ENCODE measurements around the gene GPSM1.

GPSM1 gene

DNA sequence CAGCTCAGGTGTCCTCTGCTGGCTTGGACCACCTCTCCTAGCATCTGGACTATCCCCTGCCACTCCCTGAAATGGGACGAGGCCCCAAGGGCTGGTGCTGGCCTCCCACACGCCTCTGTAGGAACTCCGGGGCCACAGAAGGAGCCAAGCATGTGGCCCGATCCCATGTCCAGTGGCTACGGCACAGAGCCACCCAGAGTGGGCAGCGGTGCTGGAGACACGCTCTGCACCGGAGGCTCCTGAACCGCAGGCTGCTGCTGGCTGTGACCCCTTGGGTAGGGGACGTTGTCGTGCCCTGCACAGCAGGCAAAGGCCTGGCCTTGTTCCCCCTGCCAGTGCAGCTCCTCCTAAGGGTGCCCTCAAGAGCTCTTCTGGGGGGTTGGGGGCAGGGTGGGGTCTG, 52.6 kb downstream of the GPSM1 start:
- no peak for DNase-seq

DNA sequence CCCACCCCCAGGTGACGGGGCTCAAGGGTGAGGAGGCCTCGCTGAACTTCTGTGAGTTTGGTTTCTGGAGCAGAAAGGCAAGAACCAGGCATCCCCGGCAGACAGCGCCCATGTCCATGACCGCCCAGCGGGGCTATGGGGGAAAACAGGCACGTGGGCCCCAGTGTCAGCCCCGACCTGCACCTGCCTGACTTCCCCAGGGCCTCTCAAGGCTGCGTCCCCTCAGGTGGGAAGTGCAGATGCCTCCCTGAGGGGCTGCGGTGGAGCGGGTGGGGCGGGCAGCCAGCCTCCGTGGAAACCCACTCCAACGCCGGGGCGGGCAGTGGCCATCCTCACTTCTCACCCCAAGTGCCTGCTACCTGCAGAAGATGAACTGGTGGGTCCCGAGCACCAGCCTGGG, 53.0 kb downstream of the GPSM1 start:
- DNase-seq, result no peak

DNA sequence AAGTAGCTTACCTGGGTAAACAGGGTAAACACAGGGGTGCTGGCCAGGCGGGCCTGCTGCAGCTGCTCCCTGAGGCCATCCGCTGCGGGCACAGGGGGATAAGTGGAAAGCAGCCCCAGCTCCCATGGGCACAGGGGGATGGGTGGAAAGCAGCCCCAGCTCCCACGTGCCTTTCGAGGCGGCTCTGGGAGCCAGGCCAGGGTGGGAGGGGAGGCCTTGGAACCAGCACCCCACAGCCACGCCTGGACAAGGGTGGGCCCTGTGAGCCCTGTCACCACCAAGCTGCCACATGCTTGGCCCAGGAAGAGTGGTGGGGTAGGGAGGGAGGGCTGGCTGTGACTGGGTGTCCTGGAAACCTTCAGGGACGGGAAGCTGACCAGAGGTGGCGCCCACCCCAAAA, 54.0 kb downstream of the GPSM1 start:
- DNase-seq, result no peak

DNA sequence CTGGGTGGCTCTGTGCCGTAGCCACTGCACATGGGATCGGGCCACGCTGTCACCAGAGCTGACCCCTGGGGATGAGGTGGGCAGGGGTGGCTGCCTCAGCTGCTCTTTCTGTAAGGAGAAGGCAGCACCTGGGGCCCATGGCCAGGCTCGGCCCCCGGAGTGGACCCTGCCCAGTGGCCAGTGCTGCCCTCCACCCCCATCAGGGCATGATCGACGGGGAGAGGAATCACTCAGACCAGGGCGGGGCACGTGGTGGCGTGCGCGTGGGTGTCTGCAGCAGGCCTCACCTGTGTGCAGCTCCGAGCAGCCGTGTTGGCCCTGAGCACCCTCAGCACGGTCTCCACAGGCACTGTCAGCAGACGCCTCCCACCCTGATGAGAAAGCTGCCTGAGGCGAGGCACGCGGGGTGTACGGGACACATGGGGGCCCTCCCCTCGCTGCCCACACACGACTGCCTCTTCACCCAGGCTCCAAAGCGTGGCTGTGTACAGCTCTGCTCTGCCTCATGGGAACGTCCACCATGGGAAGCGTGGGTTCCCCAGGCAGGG, 54.7 kb downstream of the GPSM1 start:
- DNase-seq, result no peak

DNA sequence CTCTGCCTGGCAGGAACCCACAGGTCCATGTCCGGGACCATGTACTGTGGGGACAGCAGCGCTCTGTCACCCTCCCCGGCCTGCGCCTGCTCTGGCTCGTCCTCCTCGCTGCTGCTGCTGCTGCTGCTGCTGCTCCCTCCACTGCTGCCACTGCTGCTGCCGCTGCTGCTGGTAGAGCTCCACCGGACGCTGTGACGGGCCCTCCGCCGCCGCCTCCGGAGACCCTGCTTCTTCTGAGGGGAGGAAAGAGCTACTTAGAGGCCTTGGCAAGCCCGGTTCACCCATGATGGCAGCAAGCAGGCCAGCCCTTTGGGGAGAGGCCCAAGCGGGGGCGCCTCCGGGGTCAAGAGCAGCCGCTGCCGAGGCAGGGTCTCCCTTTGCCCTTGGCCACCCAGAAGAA, 56.1 kb downstream of the GPSM1 start:
- no peak for DNase-seq

DNA sequence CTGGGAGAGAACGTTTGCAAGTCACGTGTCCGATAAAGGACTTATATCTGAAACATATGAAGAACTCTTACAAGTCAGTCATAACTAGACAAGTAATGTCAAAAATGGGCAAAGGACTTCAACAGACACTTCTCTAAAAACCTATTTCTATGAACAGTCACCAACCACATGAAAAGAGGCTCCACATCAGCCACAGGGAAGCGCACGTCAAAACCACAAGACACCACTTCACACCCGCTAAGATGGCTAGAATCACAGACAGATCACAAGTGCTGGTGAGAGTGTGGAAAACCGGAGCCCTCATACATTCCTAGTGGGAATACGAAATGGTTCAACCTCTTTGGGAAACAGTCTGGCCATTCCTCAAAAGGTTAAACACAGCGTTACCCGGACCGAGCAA, 57.7 kb downstream of the GPSM1 start:
- no peak for DNase-seq

DNA sequence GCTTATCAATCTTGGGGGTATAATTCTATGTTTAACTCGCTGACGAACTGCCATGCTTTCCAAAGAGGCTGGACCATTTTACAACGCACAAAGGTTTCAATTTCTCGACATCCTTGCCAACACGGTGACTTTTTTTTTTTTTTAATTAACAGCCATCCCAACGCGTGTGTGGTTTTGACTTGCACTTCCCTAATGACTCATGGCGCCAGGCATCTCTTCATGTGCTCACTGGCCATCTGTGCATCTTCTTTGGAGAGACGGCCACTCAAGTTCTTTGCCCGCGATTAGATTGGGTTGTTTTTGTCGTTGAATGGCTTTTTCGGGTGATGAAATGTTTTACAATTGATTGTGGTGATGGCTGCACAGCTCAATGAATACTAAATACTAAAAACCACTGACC, 58.7 kb downstream of the GPSM1 start:
- DNase-seq, result no peak

DNA sequence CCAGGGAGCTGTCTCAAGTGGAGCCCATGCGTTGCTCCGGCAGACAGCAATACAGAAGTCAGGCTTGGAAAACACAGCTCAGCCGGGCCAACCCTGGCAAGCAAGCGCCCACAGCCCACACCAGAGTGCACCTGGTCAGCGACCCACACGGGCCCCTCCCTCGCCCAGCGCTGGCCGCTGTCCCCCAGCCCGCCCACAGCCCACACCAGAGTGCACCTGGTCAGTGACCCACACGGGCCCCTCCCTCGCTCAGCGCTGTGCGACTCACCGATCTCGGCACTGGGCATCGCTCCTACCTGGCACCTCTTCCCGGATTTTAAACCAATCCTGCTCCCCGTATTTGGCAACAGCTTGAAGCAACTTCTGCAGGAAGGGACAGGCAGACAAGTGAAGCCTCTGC, 59.9 kb downstream of the GPSM1 start:
- DNase-seq, result no peak

DNA sequence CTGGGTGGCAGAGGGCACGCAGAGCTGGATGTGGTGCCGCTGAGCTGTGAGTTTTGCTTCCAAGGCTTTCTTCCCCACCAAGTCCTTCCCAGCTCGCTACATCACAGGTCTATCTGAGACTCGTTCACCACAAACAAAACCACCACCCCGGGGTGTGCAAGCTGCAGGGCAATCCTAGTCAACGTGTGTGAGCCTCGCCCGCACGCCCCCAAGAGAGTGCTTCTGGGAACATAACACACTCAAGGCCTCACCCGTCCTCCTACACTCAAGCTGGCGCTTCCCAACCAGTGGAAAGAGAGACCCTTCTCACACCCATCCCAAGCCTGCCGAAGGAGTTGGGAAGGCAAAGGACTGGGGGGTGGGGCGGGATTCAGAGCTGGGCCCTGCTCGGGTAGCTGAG, 62.1 kb downstream of the GPSM1 start:
- no peak for DNase-seq

DNA sequence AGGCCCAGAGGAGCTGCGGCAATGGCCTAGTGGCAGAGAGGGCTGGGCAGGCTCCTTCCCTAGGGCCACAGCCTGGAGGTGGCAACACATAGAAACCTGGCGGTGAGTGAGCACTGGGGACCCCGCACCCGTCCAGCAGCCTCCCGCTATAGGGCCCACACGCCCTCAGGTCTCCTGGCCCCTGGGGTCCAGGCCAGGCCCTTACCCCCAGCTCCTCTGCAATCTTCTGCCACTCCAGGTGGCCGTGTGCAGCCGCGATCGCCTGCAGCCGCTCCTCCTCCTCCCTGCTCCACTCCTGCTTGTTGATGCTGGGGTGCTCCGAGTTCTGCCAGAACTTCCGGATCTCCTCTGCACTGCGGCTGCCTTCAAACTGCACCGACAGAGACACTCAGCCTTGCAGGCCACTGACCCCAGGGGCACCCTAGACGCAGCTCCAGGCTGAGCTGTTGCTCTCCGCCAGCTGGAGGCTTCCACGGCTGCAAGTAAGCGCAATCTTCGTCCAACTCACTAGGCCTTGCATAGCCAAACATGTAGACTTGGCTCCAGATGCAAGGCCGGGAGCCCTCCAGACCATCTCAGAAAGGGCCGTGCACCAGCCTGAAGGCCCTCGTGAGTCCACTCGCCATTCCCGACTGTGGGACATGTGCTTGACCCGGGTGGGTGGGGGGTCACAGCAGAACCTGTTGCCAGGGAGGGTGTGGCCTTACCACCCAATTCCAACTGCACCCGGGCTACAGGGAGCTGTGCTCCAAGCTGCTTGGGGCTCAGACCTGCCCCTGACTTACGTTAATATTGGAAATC, 64.6 kb downstream of the GPSM1 start:
- DNase-seq, result no peak

DNA sequence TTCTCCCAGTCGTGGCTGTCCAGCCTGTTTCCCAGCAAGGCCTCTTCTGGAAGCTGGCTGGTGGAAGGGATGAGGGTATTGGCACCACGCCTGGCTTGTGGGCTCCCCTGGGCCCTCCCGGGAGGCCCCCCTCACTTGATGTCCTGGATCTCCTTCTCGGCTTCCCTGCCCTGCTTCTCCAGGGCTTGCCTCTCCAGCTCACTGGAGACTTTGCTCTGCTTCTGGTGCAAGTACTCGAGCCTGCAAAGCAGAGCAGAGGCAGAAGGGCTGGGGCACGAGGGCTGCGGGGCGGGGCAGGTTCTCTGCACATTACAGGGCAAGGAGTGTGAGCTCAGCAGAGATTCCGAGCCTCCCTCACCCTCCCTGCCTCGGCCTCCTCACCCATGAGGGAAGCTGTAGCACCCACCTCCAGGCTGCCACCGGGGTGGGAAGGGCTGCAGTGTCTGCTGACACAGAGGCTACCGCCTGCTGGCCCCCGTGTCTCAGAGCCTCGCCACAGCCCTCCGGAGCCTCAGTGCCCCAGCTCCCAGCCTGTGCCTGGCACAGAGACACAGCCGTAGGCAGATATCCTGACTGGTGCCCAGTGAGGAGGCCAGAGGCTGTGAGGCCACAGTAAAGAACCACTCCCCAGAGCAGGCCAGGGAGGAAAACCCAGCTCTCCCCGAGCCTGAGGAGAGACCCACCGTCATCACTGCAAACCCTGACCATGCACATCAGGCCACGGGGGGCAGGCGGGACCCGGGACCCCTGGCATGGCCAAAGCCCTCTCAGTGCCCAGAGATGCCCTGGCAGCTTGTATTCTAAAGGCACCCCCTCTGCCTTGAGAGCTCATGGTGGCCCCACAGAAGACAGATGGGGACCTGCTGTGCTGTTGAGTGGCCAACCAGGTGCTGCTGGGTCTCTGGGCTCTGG, 65.5 kb downstream of the GPSM1 start:
- DNase-seq, result no peak

DNA sequence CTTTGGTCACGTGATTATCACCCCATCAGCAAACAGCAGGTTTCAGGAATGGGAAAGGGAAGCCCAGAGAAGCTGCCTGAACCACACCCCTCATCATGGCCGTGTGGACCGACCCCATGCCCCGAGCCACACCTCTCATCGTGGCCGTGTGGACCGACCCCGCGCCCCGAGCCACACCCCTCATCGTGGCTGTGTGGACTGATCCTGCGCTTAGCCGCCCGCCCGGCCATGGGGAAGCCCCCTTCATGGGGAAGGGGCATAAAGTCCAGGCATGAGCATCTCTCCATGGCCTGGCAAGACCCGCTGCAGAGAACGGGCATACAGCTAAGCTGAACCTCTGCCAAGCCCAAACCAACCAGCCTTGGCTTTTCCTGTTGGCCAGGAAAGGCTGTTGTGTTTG, 66.2 kb downstream of the GPSM1 start:
- DNase-seq, result no peak

DNA sequence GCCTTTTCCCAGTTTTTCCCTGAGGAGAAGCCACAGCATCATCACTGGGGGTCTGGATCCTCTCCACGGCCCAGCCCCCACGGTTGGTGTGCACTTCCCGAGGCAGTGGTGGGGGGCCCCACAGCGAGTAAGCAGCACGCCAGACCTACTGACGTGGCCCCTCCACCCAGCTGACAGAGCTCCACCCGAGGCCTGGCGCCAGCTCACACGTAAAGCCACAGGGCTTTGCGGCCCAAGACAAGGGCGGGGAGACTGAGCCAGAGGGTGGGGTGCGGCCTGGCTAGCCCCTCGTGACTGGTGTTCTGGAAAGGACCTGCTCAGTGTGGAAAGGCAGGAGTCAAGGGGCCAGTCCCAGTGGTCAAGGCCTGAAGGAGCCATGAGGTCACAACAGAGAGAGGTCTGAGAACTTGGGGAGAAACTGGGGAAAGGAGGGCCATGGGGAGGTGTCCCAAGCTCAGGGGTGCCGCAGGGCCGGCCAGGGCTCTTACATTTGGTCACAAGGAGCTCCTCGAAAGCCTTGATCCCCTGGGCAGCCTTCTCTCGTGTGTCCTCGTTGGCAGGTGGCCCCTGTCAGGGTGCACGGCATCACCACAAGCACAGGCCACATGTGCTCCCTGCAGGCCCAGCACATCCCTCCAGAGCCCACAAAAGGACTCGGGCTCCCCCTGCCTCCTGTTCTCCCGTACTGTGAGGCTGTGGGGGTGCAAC, 67.1 kb downstream of the GPSM1 start:
- no peak for DNase-seq

DNA sequence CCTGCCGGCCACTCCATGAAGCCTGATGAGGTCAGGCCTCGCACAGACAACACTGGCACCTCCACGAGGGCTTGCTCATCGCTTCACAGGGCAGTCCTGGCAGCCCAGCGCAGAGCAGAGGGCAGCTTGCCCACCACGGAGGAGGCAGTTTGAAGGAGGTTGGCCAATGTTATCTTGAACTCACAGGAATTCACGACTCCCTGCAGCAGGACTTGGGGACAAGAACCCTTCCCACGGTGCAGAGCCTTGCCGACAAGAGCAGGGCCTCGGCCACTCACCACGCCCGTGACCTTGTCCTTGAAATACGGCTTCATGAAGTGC, 67.6 kb downstream of the GPSM1 start:
- DNase-seq, result no peak

DNA sequence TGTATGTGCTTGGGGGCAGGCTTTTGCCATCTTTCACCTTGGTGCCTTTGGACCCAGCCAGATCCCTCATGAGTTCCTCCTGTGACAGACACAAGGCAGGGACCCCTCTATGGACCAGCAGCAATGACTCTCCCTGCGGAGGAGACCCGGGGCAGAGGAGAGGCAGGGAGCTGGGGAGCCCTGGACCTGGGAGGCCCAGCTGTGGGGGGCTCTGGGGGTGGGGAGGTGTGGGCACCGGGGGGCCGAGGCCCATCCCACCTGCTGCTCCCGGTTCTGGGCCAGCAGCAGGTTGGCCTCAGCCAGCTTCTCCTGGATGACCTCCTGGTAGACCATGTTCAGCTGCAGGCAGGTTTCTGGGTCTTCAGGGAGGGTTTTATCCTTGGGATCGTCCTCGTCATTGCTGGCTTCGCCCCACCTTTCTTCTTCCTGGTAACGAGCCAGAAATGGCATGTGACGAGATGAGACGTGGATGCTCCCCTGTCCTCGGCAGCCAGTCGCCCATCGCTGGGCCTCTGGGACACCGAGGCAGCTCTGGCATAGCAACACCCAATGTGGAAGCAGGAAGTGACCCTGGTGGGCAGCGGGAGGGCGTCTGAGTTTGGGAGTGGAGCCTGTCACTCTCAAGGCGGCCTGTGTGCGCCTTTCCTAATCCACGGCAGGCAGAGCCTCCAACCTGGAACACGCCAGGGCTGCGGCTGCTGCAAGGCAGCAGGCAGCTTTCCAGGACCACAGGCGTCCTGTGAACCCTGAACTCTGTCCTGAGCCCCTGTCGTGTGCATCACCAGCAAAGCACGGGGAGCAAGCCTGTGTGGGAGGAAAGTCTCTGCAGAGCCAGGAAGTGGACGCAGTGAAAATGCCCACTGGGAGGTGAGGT, 68.2 kb downstream of the GPSM1 start:
- no peak for DNase-seq

DNA sequence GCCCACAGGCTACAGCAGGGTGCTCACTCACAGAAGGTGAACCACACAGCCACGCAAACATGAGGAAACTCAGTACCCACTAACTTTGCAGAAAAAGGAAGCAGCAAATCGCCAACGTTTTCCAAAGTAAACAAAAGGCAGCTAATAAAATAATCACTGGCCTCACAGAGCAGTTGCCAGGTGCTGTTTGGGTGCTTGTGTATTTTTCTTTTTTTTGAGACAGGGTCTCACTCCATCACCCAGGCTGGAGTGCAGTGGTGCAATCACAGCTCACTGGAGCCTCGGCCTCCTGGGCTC, 68.8 kb downstream of the GPSM1 start:
- DNase-seq, result no peak

DNA sequence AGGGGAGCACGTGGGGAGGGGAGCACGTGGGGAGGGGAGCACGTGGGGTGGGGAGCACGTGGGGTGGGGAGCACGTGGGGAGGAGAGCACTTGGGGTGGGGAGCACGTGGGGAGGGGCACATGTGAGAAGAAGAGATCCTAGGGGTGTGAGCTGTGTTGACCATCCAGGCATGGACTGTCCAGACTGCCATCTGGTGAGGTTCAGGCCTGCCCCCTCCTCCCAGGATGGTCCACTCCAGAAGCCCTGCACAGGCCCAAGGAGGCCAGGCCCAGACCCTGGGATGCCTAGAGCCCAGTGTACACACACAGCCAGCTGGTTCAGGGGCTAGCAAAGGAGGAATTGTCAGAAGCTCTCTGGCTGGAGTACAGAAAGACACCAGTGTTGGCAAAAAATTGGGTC, 70.3 kb downstream of the GPSM1 start:
- no peak for DNase-seq

DNA sequence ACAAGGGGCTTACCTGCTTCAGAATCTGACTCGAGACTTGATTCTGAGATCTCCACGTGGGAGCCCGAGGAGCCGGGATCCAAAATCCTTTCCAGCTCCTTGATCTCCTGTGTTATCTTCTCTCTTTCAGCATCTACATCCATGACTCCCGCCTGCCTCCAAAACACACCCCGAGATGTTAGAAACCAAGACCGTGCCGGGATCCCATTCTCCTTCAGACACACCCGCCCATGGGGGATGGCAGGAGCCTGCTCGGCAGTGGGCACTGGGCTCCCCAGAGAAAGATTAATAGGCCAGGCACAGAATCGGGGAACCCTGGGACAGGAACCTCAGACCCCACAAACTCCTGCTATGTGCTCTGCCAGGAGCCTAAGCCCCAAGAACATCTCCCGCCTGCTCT, 70.9 kb downstream of the GPSM1 start:
- DNase-seq, result no peak

DNA sequence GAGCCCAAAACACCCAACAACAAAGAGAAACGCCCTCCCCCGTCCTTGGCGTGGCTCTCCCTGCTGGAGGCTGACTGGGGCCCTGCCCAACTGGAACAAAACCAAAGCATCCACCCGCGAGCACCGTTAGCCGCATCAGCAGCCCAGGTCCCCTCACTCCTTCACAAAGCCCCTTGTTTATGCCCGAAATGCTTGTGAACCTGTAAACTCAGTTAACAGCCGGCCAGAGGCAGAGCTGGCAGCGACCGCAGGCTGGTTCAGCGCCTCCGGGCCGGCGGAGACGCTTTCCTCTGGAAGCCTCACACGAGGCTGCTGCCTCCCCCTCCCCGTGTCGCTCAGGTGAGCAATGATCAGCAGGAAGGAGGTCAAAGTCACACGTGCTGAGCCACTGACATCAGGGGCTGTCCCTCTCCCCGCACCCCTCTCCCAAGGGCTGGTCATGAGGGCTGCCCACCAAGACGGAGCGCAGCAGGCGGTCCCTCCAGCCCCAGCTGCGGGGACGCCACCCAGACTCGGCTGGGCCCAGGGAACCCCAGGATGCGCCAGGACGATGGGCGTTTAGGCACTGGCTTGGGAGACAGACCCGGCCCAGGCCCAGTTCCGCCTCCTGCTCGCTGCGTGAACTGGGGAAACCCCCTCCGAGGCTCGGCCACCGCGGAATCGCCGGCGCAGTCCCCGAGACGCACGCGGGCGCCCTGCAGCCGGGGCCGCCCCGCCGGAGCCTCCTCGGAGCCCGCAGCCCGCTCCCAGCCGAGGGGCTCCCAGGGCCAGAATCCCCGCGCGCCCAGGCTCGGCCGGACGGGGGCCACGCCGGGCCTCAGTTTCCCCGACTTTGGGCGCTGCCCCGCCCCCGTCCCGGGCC, 72.1 kb downstream of the GPSM1 start:
- DNase-seq, result no peak

DNA sequence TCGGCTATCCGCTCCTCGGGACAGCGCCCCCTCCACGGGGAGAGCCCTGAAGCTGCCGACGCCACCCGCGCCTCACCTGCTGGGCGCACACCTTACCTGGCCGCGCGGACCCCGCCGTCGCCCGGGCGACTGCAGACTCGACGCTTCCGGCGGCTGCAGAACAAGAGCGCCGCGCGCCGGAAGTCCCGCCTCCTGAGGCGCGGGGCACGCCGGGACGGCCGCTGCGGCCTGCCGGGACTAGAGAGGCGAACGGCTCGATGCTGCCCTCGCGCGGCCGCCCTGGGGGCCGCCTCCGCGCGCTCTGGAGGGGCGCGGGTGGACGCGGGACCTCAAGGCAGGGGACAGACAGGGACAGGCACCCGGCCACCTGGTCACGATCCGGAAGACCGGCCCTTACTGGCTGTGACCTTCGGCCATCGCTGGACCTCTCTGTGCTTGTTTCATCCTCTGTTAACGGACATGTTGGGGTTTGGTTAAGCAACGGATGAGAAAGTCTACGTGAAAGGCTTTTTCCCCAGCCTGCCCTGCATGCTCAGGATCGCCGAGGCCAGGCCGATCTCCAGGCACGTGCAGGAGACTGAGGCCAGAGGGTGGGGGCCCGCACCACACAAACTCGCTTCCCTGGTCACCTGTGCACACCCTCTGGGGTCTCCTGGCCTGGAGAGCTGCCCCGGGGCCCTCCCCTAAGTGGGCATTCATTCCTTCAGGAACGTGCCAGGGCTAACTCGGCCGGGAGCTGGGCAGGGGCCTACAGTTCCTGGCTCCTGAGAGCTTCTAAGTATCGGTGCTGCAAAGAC, 72.9 kb downstream of the GPSM1 start, which contains the start of gene SNAPC4:
SNAPC4 (minus strand) TSS at position 133 of the 797 bp plus-strand sequence. CDS start 1,742 bp downstream, outside the sequence.
- peak; percentile 54 for DNase-seq

Measured in GOT3 (cell line).